Adrenal gland (tissue), 5 donors: Measurements from ENCODE around the gene ETV3L.

Experiments
- CTCF ChIP-seq, 6 experiments: fragments of 450-650 bp in 4 of 6; fragments of 200-600 bp in 2 of 6; sonication (generic) in 1 of 6; IDR thresholded peaks; 1 replicate in 5 of 6; 2 replicates in 1 of 6; pipeline versions ENCODE4 v1.5.1 to v1.8.0; 2016 to 2021; ENCODE audit warnings: antibody characterized with exemption in 6 of 6, mild to moderate bottlenecking in 2 of 6, moderate library complexity in 1 of 6
- POLR2A ChIP-seq, 2 donors: fragments of 450-650 bp; IDR thresholded peaks; one replicate each; pipeline ENCODE4 v1.6.1; 2017; ENCODE audit warnings: antibody characterized with exemption in 2 of 2, mild to moderate bottlenecking in 2 of 2, moderate library complexity in 1 of 2
- donor health status: DM: no; HTN: no; CAD: no.

GRCh38 chr1:157135646-157136045, 36.0 kb upstream of the ETV3L start:
- TF ChIP-seq CTCF (IDR thresholded peaks at IDR 0.05) (no peak), POLR2A (IDR thresholded peaks at IDR 0.05) (no peak)
